PFSK-1 (cell line): ENCODE data around the gene GPRC5C.

Experiments used
- FOXP2 ChIP-seq: optimal IDR thresholded peaks from 2 replicates; pipeline ENCODE3; 2011; ENCODE audit warnings: borderline replicate concordance, control low read depth, inconsistent platforms; ENCODE audit not compliant: insufficient read depth; ENCODE audit errors: extremely low read length, extremely low read depth
- POLR2AphosphoS5 ChIP-seq: IDR thresholded peaks from 2 replicates; pipeline ENCODE4 v1.6.1; 2012; ENCODE audit warnings: low read depth, mild to moderate bottlenecking, control low read depth, low read length, moderate library complexity
- REST ChIP-seq, 2 experiments: IDR thresholded peaks; 2 replicates each; pipeline versions ENCODE4 v1.6.1 to v1.8.0; 2011 to 2012; ENCODE audit warnings: low read depth in 2 of 2, low read length in 2 of 2, control low read depth in 1 of 2, inconsistent platforms in 1 of 2, mild to moderate bottlenecking in 1 of 2, moderate library complexity in 1 of 2; ENCODE audit not compliant: insufficient read depth in 1 of 2
- SIN3A ChIP-seq: IDR thresholded peaks from 2 replicates; pipeline ENCODE4 v1.6.1; 2012; ENCODE audit warnings: mild to moderate bottlenecking, low read length, moderate library complexity, borderline replicate concordance; ENCODE audit not compliant: insufficient read depth
- TAF1 ChIP-seq: IDR thresholded peaks from 2 replicates; pipeline ENCODE4 v1.6.1; 2012; ENCODE audit warnings: low read length, control low read depth, borderline replicate concordance; ENCODE audit not compliant: insufficient read depth

The GPRC5C gene

GRCh38 chr17:74480290-74480689 is 48.4 kb downstream of the GPRC5C start:
- TF ChIP-seq POLR2AphosphoS5 (no peak), FOXP2 (no peak), TAF1 (no peak), SIN3A (no peak), REST (IDR thresholded peaks at IDR 0.05; ENCODE audit: insufficient read depth in 1 of 2, low read depth in 2 of 2, low read length in 2 of 2) (no peak)

GRCh38 chr17:74481621-74482020 is 49.7 kb downstream of the GPRC5C start:
- no peak for TF ChIP-seq POLR2AphosphoS5
- no peak for TF ChIP-seq FOXP2
- TF ChIP-seq SIN3A = no peak
- no peak for TF ChIP-seq TAF1
- no peak for TF ChIP-seq REST (IDR thresholded peaks at IDR 0.05; ENCODE audit: insufficient read depth in 1 of 2, low read depth in 2 of 2, low read length in 2 of 2)

GRCh38 chr17:74484066-74484465 is 52.2 kb downstream of the GPRC5C start:
- TF ChIP-seq FOXP2 (no peak), POLR2AphosphoS5 (no peak), REST (IDR thresholded peaks at IDR 0.05; ENCODE audit: insufficient read depth in 1 of 2, low read depth in 2 of 2, low read length in 2 of 2) (no peak), SIN3A (no peak), TAF1 (no peak)

GRCh38 chr17:74485022-74485743 is 53.3 kb downstream of the GPRC5C start:
- TF ChIP-seq FOXP2 (no peak), POLR2AphosphoS5 (no peak), TAF1 (no peak), SIN3A (no peak), REST (IDR thresholded peaks at IDR 0.05; ENCODE audit: insufficient read depth in 1 of 2, low read depth in 2 of 2, low read length in 2 of 2) (no peak)
